Muscle of arm (tissue), 14 donors: ENCODE data around the gene HRH1. TPM values are rescaled to one million over a fixed set of nuclear protein-coding genes. Genes with fewer than 3 reads are reported as not detected.
"Not testable (repeated sequence)": the region's sequence is repeated elsewhere in the genome, so short reads cannot be mapped to it uniquely, and the experiment has no call there.

Experiments
- DNase-seq: peaks from one replicate; pipeline ENCODE4 v3.0.0-alpha.2; 2013
- long read RNA-seq, 11 donors: transcript quantifications; one replicate each; lab custom pipeline, GENCODE V29; 2026
- polyA plus RNA-seq, 12 donors: library from polyadenylated mRNA; unstranded; fragments of 120-200 nt; gene quantifications; one replicate each; pipeline ENCODE4 v1.2.1, GENCODE V29; 2013; ENCODE audit not compliant: insufficient read length in 12 of 12

Gene HRH1, protein sequence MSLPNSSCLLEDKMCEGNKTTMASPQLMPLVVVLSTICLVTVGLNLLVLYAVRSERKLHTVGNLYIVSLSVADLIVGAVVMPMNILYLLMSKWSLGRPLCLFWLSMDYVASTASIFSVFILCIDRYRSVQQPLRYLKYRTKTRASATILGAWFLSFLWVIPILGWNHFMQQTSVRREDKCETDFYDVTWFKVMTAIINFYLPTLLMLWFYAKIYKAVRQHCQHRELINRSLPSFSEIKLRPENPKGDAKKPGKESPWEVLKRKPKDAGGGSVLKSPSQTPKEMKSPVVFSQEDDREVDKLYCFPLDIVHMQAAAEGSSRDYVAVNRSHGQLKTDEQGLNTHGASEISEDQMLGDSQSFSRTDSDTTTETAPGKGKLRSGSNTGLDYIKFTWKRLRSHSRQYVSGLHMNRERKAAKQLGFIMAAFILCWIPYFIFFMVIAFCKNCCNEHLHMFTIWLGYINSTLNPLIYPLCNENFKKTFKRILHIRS
- polyA plus RNA-seq, result 1 to 10 TPM in 10 of 12 donors, not detected in 2; 1.7 to 8.2 (median 3.6) TPM
- long read RNA-seq, donor 1, full-length matches to known transcripts, result 2 of 2 reads
- long read RNA-seq, donor 1, partial matches to known transcripts, result 0 of 2 reads
- long read RNA-seq, donor 1, other reads (novel, unspliced or antisense), result 0 of 2 reads
- long read RNA-seq, donor 2, full-length matches to known transcripts, result 2 of 2 reads
- long read RNA-seq, donor 2, partial matches to known transcripts, result 0 of 2 reads
- long read RNA-seq, donor 2, other reads (novel, unspliced or antisense), result 0 of 2 reads
- long read RNA-seq, donor 3, full-length matches to known transcripts, result 1 of 1 reads
- long read RNA-seq, donor 3, partial matches to known transcripts, result 0 of 1 reads
- long read RNA-seq, donor 3, other reads (novel, unspliced or antisense), result 0 of 1 reads
- long read RNA-seq, donor 4, result 0 reads
- long read RNA-seq, donor 5, full-length matches to known transcripts, result 1 of 1 reads
- long read RNA-seq, donor 5, partial matches to known transcripts, result 0 of 1 reads
- long read RNA-seq, donor 5, other reads (novel, unspliced or antisense), result 0 of 1 reads
- long read RNA-seq, donor 6, result 0 reads
- long read RNA-seq, donor 7, full-length matches to known transcripts, result 1 of 1 reads
- long read RNA-seq, donor 7, partial matches to known transcripts, result 0 of 1 reads
- long read RNA-seq, donor 7, other reads (novel, unspliced or antisense), result 0 of 1 reads
- long read RNA-seq, donor 8, full-length matches to known transcripts, result 3 of 3 reads
- long read RNA-seq, donor 8, partial matches to known transcripts, result 0 of 3 reads
- long read RNA-seq, donor 8, other reads (novel, unspliced or antisense), result 0 of 3 reads
- long read RNA-seq, donor 9, full-length matches to known transcripts, result 1 of 1 reads
- long read RNA-seq, donor 9, partial matches to known transcripts, result 0 of 1 reads
- long read RNA-seq, donor 9, other reads (novel, unspliced or antisense), result 0 of 1 reads
- long read RNA-seq, donor 10, result 0 reads
- long read RNA-seq, donor 11, result 0 reads

DNA sequence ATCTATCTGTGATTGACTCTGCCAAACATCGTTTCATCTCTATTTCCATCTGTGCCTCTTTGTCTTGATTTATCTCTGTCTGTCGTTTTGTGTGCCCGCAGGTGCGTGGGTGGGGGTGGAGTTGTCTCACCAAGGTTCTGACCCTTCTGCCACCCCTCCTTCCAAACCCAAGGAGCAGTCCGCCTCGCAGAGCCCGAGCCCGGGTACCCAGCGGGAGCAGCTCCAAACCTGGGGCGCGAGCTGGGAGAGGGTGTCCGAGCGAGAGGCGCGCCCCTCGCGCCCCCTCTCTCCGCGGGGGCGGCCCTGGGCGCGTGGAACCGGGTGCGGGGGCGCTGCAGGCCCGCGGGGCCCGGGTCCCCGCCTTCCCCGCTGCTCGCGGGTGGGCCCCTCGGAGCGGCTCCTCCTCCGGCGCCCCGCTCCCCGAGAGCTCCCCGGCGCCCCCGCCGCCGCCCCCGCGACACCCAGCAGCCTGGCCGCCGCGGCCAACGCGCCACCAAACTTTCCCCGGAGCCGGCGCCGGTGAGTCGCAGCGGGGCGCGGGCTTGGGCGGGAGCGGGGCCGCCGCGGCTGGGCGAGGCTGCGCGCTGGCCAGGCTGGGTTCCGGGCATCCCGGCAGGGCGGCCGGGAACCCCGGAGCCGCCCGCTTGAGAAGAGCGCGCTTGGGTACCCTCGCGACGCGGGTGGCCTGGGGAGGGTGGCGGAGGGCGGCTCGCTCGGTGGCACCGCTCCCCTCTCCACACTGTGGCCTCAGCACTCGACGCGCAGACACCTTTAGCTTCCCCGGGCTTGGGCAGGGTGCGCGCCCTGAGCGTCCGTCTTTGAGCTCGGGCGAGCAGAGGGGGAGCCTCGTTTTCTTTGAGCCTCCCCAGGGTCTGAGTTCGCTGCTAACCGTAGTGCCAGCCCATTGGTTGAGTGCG lies at the start of gene HRH1:
HRH1 (plus strand) TSS at position 458 of the 917 bp plus-strand sequence. CDS start 104,545 bp downstream, outside the sequence.
- no peak for DNase-seq

DNA sequence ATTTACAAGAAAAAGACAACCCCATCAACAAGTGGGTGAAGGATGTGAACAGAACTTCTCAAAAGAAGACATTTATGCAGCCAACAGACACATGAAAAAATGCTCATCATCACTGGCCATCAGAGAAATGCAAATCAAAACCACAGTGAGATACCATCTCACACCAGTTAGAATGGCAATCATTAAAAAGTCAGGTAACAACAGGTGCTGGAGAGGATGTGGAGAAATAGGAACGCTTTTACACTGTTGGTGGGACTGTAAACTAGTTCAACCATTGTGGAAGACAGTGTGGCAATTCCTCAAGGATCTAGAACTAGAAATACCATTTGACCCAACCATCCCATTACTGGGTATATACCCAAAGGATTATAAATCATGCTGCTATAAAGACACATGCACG lies 41.0 kb upstream of the HRH1 start:
- DNase-seq, result not testable (repeated sequence)

DNA sequence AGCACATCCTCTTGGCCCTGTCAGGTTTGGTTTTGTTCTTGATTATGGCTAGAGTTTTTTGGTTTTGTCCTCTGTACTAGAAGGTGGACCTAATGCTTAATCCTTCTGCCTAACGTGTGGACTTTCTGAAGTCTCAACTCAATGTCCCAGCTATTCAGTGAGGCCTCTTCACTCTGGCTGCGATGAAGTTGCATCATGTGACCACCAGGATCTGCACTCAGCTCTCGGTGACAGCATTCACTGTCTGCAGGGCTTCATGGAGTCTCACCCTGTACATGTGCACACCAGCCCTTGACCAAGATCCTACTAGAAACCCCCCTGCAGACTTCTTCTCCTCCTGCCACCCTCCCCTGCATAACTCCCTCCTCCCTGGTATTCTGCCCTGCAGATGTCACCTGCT lies 38.7 kb upstream of the HRH1 start:
- no peak for DNase-seq

DNA sequence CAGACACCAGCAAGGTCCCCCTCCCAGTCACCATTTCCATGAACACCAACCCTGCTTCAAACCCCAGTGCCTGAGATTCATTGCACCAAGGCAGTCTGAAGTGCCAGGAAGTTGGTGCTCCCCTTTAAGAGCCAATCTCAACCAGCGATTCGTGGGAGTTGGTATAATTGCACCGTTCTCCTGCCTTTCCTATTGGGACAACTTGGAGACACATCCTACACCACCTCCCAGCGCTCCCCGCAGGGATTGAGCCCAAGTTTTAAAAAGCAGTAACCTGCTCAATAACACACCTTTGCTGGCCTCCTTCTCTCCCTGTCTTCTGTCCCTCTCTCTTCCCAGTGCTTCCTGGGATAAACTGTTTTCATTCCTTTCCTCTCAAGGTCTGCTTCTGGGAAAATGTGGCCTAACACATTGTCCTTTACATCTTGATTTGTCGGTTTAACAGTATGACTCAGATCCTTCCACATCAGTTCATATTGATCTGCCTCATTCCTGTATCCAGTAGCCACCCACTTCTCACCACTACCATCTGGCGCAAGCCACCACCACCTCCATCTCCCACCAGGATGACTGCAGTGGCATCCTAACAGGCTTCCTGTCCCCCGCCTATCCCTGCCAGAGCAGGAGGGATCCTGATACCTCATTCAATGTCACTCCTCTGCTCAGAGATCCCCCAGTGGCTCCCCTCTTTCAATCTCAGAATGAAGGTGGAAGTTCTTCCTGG lies 37.8 kb upstream of the HRH1 start:
- no peak for DNase-seq

DNA sequence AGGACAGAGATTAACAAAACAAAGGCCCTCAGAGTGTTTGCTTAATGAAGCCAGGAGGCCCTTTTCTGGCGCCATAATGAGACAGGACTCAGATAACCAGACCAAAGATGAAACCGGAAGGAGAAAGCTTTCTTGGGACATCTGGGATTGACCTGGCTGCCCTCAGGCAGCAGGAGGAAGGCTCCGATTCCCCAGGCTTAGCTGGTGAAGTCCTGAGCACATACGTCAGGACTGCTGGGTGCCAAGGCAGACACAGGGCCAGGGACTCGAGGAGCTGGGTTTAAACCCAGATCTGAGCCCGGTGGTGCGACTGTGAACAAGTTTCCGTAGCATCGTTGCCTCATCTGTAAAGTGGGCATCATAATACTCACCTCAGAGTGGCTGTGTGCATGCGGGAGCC lies 36.7 kb upstream of the HRH1 start:
- DNase-seq, result no peak

DNA sequence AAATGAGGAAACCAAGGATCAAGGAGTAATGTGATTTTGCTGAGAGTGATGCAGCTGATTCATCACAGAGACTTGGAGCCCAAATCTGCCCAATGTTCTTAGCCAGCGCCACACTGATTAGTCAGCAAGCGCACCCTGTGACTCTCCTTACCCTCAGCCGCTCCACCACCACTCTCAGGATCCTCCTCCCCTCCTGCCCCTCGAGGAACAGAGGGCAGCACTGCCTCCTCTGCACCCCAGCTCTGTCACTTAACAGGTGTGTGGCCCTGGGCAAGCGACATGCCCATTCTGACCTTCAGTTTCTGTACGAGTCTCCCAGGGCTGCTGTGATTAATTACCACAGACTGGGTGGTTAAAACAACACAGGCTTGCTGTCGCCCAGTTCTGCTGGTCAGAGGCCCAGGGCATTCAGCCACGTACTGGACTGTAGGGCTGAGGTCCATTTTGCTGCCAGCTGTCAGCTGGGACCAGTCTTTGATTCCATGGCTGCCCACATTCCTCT lies 36.1 kb upstream of the HRH1 start:
- DNase-seq, result no peak

DNA sequence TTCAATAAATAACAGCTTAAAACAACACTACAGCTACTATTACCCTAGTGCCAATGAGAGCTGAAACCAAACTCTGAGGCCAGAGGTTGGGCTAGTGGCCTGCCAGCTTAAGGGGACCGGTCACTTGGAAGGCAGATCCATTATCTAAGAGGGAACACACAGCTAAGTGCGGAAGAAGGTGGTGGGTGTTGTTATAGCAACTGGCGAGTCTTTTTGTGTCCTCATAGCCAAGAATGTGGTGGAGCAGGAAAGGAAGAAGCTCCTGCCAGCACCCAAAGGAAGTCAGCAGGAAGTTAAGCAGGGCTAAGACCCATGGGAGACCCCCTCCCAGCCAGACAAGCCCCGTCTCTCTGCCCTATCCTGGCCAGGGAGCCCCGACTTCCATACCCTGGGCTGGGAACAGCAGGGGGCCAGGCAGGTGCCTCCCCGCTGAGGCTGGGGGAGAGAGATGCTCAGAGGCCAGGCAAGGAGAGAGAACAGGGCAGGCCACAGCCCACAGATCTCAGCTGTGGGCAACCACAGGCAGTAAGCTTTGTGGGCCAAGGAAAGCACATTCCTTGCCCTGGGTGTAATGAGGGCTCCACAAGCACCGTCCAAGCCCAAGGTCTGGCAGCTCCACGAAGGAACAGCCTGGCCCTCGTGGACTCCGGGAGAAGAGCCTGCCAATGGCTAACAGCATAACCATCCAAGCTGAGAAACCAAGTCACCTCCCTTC lies 34.0 kb upstream of the HRH1 start:
- DNase-seq, result no peak

DNA sequence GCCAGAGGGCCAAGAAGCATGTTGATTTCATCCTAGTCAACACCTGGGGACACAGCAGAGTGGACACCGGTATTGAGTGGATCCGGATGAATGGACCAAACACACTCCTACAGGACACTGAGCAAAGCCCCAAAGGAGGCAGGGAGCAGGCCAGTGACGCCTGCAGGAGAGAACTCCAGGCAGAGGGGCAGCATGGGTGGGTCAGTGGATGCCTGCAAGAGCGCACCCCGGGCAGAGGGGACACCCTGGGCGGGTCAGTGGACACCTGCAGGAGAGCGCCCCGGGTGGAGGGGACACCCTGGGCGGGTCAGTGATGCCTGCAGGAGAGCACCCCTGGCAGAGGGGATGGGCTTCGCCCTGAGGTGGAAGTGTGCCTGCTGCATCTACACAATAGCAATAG lies 27.6 kb upstream of the HRH1 start:
- DNase-seq, result no peak

DNA sequence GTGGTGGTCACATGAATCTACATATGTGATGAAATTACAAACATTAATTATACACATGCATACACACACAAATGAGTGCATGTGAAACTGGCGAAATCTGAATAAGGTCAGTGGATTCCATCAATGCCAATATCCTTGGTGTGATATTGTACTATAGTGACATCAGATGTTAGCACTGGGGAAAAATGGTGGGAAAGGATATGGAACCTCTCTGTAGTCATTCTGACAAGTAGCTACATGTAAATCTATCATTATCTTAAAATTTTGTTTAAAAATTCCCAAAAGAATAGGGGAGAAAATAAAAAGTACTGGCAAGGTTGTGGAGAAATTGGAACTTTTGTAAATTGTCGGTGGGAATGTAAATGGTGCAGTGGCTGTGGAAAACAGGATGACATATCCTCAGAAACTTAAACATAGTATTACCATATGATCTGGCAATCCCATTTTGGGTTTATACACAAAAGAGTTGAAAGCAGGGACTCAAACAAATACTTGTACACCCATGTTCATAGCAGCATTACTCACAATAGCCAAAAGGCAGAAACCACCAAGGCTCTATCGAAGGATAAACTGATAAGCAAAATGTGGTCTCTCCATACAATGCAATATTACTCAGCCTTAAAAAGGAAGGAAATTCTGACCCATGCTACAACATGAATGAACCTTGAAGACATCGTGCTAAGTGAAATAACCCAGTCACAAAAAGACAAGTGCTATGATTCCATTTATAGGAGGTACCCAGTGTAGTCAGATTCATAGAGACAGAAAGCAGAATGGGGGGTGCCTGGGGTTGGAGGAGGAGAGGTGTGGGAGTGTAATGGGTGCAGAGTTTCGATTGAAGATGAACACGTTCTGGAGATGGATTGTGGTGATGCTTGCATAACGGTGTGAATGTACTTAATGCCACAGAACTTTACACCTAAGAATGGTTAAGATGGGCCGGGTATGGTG lies 25.3 kb upstream of the HRH1 start:
- DNase-seq, result no peak

DNA sequence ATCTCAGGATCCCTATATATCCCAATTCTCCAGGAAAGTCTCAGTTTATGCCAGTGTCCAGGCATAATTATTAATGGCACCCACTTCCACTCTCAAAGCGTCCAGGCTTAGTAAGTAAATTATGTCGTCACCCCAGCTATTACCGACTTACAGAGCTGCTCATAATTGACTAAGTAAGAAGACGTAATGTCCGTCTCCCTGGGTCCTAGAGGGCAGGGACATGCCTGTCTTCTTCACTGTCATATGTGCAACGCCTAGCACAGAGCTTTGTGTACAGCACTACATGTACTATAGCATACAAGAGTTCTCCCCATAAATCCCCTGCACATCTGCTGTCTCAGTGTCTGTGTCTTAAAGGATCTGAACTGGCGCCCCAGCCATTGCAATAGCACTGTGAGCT lies 23.9 kb upstream of the HRH1 start:
- no peak for DNase-seq

DNA sequence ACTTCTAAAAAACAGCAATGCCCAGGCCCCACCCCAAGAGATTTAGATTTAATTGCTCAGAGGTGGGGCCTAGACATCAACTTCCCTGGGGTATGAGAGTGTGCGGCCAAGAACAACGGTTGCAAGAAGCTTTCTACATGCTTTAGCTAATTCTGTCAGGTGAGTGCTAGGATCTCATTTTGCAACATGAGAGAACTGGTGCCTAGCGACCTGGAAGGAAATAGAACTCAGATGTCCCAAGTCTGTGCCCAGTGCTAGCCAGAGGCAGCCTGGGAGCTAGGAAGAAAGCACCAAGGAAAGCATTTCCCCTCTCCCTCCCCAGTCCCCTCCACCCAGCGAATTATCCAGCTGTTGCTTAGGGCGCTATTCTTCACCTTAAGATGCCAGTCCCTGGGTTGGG lies 22.9 kb upstream of the HRH1 start:
- no peak for DNase-seq

DNA sequence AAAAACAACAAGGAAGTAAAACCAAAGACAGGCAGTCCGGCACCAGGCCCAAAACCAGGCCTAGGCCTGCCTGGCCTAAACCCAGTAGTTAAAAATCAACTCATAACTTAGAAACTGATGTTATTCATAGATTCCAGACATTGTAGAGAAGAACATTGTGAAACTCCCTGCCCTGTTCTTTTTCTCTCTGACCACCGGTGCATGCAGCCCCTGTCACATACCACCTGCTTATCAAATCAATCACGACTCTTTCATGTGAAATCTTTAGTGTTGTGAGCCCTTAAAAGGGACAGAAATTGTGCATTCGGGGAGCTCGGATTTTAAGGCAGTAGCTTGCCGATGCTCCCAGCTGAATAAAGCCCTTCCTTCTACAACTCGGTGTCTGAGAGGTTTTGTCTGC lies 22.4 kb upstream of the HRH1 start:
- not testable (repeated sequence) for DNase-seq

DNA sequence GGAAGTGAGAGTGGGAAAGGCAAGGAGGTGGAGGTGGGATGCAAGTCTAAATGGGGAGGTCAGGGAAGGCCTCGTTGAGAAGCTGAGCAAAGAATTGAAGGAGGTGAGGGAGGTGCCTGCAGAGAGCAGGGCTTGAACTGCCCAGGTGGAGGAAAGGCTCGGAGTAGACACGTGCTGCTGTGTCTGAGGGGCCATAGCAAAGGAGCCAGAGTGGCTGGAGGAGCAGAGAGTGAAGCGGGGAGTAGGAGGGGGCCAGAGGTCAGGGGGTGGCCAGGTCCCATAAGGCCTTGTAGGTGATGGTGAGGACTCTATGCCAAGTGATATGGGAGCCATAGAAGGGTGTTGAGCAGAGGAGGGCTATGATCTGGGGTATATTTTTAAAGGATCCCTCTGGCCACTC lies 21.4 kb upstream of the HRH1 start:
- no peak for DNase-seq

DNA sequence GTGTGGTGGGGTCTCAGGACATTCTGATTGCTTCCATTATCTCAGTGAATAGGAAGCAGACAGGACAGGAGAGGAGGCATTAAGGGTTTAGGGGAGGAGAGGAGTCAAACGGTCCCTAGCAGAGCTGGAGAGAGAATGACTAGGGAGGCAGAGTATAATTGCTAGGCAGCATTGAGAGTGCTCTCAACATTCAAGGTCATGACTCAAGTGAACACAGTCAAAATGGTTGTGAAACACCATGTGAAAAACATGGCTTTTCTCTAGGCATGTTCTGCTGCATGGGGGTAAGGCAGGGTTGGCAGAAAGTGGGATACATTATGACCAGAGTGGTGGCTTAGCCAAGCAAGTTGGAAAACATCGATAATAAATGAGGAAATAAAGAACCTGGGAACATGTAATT lies 19.5 kb upstream of the HRH1 start:
- DNase-seq, result no peak

DNA sequence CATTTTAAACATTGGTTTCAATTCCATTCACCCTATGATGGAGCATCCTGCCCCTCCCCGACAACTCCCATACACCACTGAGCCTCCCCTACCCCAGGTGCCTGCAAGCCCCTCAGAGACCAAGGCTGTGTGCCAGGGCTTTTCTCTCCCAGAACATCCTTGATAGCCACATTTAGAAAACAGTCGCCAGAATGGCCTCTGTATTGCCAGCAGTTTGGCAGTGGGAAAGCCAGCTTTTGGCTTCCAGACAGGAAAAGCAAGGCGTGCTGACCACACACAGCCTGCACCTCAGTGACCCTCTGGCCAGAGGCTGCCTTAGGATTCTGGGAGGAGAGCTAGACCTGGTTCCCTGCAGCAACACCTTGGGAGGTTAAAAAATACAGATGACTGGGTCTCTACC lies 18.2 kb upstream of the HRH1 start:
- no peak for DNase-seq

DNA sequence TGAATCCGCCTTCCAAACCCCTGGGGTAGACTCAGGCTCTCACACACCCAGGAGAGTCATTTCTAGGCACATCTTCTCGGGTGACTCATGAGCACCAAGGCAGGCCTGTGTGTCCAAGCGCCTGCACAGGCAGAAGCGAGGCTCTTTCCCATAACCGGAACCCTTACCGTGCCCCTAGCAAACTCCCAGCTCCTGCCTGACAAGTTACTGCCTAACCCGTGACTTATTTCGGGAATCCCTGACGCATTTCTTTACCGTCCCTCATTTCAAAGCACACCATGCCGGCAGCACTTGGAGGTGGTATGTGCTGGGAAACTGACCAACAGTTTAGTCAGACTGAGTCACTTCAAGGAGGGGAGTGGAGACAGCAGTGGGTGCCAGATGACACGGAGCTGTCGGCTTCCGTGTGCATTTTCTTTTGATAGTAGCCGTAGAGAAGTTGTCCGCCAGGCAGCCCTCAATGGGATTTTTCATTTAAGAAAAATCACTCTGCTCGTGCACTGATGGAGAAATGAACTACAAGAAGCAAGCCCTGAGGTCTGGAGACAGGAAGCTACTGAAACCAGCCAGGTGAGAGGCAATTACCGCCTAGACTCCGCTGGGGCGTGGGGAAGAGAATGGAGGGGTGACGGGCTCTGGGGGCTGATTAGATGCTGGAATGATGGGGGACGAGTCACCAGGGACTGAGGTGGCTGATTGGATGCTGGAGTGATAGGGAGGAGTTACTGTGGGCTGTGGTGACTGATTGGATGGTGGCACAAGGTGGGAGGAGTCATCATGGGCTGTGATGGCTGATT lies 17.3 kb upstream of the HRH1 start:
- DNase-seq, result peak; percentile 50

DNA sequence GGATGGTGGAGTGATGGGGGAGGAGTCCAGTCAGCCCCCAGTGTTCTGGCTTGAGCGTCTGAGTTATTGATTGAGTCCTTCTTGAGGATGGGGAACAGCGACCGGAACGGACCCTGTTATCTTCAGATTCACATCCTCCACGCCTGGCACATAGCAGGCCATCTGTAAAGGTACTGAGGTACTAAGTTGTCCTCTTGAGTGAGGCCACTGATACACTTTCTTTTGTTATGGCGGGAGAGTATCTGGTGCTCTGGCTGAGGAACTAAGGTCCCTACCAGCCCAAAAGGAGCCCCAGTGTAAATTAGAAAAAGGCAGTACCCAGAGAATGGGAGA lies 16.7 kb upstream of the HRH1 start:
- no peak for DNase-seq
